Stimulated activated naive CD4-positive, alpha-beta T cell treated with Interleukin-2 at 50 U/mL for 16 hours (primary cell): ENCODE measurements around the gene ABL1.

Experiments used
- DNase-seq: peaks from one replicate; lab custom pipeline; 2025; lab: John Stamatoyannopoulos, UW

The ABL1 gene

DNA sequence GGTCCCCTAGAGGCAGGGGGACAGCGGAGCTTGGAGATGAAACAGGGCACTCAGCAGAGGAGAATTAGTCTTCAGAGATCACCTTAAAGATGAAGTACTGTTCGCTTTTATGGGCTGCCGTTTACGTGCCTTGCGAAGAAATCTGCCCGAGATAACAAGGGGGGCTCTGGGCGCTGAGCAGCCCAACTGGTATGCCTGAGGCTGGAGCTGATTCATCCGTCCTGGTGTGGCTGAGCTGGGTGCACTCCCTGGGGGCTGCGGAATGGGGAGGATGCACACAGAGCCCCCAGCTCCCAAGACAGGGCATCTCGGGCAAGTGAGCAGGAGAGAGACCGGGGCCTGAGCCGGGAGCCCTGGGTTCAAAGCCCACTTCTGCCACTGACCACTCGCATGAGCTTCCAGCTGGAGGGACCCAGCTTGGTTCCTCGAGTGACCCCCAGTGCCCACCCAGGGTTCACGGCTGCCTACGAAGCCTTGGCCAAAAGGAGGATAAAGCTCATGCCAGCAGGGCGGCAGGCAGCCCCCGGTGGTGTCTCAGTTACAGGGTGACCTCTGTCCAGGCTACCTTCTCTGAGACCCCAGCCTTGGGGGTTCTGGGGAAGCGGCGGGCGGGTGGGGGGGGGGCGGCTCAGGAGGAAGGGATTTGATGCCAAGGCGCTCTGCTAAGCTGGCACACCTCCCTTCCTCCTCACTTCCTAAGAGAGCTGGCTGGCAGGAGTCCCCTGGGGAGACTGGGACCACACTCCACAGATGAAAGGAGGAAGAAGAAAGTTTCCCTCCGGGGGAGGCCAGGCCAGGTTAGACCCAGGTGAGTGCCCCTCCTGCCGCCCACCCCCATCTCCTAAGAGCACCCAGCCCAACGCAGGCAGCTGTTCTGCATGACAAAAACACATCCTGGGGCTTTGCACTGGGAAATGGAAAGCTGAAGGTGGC is 98.3 kb downstream of the ABL1 start:
- DNase-seq = no peak

DNA sequence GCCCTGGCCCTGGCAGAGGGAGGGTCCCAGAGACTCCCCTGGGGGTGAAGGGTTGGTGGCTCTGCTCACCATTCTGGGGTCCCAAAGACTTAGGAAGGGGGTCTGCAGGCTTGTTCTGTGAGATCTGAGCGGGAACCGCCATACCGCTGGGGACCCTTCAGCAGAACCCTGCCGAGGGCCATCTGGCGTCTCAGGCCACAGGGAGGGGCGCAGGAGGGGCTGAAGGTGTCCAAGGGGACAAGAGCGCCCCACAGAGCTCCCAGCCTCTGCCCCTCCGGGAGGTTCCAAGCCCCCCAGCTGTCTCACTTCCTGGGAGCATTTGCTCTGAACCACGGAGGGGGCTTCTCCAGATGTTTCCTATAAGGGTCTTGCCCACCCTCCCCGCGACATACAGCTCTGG is 99.2 kb downstream of the ABL1 start:
- no peak for DNase-seq

DNA sequence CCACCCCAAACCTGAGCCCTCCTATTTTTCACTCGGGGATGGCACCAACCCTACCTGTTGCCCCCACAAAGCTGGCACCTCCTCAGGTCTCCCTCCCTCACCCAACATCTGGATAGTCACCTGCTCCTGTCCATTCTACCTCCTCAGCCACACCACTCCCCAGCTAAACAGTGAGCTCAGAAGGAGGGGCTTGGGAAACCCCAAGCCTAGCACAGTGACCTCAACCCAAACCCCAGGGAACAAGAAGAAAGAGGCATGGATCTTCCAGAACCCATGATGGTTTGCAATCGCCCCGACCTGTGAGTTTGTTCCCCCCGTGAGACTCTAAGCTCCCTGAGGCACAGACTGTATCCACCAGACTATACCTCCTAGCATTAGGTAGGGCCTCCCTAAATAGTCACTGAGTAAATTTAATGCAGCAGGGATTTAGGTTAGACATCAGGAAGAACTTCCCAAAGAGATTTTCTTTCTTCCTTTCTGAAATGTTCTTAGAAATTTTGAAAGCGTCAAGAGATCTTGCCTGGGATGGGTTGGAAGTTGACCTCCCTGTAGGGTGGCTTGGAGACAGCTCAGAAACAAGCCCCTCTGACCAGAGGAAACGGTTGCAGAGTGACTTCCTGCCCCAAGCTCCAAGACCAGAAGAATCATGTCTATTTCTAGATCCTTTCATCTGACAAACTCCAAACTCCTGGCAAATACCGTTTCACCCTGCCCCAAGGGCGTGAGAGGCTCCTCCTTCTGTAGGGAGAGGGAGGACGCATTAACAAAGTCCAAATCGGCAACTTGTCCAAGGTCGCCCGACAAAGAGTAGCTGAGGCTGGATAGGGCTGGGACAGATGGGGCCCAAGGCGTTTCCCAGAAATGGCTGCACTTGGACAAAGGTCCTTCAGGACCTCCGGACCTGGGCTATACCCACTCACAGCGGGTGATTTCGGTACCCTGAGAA is 99.9 kb downstream of the ABL1 start:
- no peak for DNase-seq

DNA sequence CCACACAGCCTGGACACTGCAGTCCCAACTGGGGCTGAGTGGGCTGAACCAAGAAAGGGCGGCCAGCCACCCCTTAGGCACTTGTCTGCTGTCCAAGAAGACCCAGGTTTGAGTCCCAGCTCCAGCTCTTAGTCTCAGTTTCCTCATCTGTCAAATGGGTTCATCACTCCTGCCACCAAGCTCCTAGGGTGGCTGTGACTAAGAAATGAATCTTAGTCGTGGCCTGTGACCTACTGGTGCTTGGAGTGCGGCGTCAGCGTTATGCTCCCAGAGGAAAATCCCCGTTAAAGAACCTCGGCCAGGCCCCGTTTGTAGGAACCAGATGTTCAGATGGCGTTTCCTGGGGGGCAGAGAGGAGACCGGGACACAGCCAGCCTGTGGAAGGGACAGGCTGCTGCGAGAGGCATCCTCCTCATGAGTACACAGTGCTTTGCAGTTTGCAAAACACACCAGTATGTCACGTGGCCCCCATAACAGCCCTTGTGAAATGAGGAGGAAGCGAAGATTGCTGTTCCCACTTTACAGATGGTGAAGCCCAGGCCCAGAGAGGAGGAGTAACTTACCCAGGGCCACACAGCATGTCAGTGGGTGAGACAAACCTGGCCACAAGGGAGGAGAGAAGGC is 100.7 kb downstream of the ABL1 start:
- no peak for DNase-seq

DNA sequence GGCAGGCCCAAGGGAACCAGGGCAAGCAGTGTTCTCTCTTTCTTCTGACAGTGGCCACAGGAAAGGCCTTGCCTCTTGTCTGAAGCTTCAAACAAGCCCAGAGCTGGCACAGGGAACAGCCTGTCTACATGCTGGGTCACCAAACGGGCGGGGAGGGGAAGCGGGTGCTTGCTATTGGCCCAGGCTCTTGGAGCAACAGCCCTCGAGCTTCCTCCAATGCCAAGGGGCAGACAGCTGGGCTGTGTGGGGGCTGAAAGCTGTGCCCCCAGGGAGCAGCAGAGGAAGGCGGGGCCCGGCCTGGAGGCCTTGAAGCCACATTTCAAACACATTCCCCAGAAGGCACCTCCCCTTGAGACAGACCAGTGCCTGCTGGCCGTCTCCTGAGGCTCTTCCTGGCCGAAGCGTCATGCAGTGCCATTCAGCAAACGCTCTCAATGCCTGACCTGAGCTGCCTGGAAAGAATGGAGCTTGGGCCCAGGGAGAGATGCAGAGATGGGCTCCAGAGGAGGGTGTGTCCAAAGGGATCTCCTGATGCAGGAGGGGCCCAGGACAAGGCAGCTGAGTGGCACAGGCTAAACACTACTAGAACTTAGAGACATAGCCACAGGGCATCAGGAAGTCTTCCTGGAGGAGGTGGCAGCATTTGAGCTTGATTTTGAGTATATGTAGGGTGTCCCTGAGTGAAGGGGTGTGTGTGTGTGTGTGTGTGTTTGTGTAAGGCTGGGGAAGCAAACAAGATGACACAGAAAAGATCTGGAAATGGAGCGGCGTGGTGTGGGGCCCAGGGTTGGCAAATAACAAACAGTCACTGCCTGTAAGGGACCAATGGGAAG is 101.4 kb downstream of the ABL1 start:
- no peak for DNase-seq
